ENCODE measurements around the gene ATG7.

ATG7 gene

DNA sequence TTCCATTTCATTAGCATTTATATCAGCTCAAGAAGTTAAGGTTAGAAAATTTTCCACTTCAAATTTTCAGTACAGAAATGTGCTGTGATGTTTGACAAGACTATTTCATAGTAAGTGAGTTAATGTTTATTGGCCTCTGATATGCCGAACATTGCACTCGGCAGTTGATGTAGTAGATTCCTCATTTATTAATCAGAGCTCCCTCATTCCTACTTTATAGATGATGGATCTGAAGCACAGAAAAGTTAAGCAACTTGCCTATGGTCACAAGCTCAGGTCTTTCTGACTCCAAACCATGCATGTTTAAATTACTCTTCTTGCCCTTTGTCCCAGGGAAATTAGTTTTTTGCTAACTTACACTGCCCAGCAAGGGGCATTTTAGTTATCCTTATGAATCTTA lies 92.0 kb downstream of the ATG7 start:
- DNase-seq: no peak

- DNase-seq: no peak
Measured at GRCh38 chr3:11367143-11367693, 95.0 kb downstream of the ATG7 start.

- no peak for DNase-seq
Measured at GRCh38 chr3:11370191-11370590, 98.0 kb downstream of the ATG7 start.

DNA sequence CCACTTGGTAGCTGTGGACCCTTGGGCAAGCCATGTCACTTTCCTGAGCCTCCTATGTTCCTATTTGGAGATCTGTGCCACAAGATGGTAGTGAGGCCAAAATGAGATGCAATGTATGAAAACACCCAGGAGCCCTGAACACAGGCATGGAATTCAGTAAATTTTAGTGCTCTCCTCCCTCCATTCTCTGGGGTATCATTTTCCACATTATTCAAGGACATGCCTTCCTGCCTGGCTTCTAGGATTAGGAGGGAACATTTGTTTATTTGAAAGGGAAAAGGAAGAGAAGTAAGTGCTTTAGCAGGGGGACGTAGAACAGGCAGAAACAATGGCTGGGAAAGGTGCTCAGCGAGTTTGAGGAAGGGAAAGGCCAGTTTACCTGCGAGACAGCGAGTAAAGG lies 98.8 kb downstream of the ATG7 start:
- DNase-seq: no peak

- no peak for DNase-seq
Measured at GRCh38 chr3:11371747-11372146, 99.5 kb downstream of the ATG7 start.

- no peak for DNase-seq
Measured at GRCh38 chr3:11373235-11373634, 101.0 kb downstream of the ATG7 start.

DNA sequence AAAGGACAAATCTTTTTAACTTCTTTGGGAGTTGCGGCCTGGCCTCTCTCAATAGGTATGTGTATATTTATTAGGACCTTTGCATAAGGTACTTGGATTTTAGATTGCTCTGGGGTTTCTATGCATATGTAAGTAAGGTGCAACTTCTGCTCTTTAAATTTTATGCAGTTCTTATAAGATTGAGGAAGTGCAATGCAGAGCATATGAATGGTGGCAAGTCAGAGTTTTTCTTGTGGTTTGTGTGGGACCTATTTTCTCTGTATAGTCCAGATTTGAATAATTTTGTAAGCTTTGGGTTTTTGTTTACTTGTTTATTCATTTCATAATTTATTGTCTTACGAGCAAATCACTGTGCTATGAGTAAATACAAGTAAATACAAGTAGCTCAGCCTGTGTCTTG lies 101.5 kb downstream of the ATG7 start:
- DNase-seq: no peak

DNA sequence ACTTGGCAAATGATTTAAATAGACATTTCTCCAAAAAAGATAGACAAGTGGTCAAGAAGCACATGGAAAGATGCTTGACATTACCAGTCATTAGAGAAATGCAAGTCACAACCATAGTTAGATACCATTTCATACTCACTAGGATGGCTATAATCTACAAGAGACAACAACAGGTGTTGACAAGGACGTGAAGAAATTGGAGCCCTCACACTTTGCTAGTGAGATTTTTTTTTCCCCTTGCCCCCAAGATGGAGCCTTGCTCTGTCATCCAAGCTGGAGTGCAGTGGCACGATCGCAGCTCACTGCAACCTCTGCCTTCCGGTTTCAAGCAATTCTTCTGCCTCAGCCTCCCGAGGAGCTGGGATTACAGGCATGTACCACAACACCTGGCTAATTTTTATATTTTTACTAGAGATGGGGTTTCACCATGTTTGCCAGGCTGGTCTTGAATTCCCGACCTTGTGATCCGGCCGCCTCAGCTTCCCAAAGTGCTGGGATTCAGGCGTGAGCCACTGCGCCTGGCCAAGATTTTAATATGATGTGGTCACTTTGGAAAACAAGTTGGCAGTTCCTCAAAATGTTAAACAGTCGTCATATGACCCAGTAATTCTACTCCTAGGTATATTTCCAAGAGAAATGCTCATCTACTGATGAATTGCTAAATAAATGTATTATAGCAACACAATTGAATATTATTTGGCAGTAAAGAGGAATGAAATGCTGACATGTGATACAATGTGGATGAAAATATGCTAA lies 103.3 kb downstream of the ATG7 start:
- no peak for DNase-seq

DNA sequence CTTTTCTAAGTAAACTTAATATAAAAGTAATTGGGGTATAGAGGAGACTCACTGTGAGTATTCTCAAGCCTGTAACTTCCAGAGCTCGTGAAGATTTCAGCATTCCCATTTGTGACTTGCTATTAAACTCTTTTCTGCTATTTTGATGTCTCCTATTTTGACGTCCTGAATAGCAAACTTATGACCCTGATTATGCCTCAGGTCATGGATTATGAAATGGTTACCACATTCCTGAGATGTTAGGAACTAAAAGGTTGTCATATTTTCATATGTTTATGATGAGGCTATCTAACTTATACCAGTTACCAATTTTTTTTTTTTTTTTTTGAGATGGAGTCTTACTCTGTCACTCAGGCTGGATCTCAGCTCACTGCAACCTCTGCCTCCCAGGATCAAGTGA lies 105.5 kb downstream of the ATG7 start:
- no peak for DNase-seq

GRCh38 chr3:11379238-11379823 lies 107.1 kb downstream of the ATG7 start:
- DNase-seq: no peak

- no peak for DNase-seq
Measured at GRCh38 chr3:11379824-11380701, 107.9 kb downstream of the ATG7 start.

GRCh38 chr3:11381141-11381540 lies 108.9 kb downstream of the ATG7 start:
- no peak for DNase-seq

DNA sequence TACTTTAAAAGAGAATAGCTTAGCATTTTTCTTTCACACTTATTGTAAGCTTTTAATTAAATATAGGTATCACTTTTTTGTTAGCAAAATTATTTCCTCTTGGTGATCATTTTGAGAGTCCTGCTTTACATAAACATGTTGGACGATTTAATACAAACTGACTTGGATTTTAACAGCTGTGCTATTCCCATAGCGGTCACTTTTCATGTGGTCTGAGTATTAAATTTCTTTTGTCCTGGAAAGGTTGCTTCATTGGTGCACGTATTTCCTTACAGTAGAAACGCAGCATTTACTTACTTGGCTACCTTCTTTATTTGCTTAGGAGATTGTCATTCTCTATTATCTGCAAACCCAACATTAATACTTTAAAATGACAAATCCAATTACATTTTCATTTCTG lies 109.4 kb downstream of the ATG7 start:
- DNase-seq: no peak

DNA sequence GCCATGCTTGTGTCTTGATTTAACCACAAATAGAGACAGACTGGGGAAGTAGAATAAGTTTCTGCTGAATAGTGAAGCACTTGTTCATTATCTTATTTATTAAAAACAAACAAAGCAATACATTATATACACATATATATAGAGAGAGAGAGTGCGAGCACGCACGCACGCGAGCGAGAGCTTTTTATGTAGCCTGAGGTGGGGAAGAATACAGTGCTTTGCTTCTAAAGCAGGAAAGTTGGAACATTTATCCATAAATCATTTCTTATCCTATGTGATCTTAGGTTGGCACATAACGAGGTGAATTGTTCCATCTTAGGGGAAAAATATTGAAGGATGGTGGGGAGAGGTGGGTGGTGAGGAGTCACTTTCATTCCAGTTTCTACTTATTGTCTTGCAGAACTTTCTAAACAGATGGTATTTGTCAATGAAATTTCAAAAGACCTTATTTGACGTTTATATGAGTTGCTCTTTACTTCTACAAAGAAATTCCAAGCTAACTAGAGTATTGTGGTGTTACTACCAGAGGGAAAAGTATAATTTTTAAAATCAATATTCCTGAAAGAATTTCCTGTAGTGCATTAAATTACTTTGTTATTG lies 110.0 kb downstream of the ATG7 start:
- no peak for DNase-seq

- no peak for DNase-seq
Measured at GRCh38 chr3:11384074-11384473, 111.9 kb downstream of the ATG7 start.

DNA sequence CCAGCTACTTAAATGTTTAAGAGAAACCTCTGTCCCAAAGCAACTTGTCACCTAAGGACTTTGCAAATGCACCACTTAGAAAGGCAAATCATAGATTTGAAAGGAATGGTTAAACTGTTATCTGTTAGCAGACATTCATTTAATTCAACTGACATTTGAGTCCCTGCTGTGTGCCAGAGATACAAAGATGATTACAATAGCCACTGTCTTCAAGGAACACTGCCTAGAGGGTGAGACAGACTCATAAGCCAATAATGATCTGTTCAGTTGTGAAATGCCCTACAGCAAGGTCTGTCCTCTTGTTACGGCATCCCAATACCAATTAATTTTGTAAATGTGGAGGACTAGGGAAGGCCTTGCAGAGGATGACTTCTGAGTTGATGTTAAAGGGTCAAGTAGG lies 113.1 kb downstream of the ATG7 start:
- no peak for DNase-seq

DNA sequence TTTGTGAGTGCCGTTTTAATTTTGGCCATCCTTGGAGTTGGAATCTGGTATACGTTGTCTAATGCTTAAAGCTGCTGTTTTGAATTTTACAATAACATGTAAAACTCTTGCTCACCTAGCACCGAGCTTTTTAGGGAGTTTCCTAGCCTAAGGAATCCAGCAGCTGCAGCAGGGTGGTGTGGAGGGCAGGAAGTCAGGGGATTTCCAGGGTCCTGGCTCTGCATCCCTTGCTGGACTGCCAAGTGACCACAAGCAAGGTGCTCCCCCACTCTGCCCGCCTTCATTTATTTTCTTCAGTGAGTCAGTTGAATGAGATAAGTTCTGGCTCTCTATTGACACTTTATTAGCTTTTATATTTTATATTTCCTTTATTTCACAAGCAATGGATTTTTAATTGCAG lies 113.7 kb downstream of the ATG7 start:
- DNase-seq: no peak

GRCh38 chr3:11386465-11387113 lies 114.4 kb downstream of the ATG7 start:
- DNase-seq: no peak

DNA sequence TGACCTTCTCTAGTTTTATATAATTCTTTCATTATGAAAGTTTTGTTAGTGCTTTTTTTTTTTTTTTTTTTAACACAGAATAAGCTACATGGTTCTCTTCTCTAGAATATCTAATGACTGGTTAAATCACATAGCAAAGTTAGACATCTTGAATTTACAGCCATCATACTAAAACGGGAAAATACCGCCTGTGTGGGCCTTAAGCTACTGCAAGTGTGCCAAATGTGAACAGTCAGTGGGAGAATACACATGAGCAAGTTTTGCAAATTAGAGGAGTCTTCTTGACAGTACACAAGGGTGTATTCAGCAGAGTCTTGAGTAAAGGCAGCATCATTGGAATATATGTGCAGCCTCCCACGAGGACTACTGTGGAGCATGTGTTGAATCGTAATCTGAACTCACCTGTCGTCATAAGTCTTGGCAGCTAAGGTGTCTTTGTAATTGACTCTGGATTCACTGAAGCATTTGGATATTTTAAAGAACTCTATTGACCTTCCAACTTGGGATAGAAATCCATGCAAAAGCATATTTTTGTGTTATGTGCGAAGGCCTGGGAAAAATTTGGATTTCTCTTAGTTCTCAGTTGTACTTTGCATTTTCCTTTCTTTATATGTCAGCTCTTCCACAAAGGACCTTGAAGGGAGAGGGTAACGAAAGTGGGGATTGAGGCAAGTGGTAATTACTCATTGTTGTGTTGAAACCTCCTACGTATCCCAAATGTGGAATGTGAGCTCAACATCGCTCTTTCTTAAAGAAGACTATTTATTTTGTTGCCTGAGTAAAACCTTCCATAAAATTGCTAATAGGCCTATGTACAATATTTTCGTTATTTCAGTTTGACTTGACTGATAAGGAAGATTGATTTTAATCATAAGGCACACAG lies 117.4 kb downstream of the ATG7 start:
- DNase-seq: no peak

DNA sequence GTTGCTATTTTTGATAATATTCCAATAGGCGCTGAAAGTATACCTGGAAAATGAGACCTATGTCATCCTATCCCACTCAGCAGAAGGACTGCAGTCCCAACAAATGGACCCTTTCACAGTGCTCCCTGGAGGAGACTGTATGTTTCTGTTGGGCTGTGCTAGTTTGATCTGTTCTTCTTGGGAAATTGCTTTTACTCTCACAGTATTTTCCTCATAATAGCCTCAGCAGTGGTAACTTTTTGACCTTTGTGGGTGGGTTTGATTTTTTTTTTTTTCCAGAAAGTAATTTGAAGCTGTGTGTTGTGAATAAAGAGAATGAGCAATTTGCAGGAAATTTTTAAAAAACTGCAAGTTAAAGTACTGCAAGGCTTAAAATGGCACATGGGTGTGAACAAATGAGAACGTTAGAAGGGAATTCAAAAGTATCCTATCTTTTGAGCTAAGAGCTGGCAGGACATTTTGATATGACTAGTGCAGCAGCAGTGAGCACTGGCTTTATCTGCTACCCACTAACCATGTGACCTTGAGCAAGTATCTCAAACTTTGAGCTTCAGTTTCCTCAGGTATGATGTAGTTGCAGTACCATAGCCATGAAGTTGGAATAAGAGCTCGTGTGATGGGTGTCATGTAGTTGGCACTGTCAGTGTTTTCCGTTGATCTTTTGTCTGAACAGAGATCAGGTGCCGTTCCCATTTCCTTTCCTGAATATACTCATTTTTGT lies 118.4 kb downstream of the ATG7 start:
- no peak for DNase-seq

Measured in activated CD4-positive, alpha-beta T cell treated with anti-CD3 and anti-CD28 coated beads, Interleukin-2, amount 50 U/mL, for 4 hours (primary cell).